ENCODE measurements around the gene DST.
A peak's percentile ranks its signal among the peaks of the same experiment; 100 is the strongest.

Gene DST

GRCh38 chr6:56604186-56604585 is 38.5 kb downstream of the DST start:
- H3F3A ChIP-seq (ENCODE audit: insufficient read depth, low read length) = no peaks in the 10 kb centered on the region
- H3K27me3 ChIP-seq (ENCODE audit: insufficient read depth, low read length) = no peaks in the 10 kb centered on the region
- no peaks in the 10 kb centered on the region for H3K79me2 ChIP-seq (ENCODE audit: insufficient read depth, low read length)
- H4K20me1 ChIP-seq (ENCODE audit: insufficient read depth, low read length) = no peaks in the 10 kb centered on the region
- H3K36me3 ChIP-seq (ENCODE audit: insufficient read depth, low read length) = no peaks in the 10 kb centered on the region
- no peak overlapping the region for H3K9ac ChIP-seq (ENCODE audit: low read length)
- H3K27ac ChIP-seq (ENCODE audit: low read depth, low read length, poor library complexity, severe bottlenecking) = no peak overlapping the region
- H3K4me1 ChIP-seq (ENCODE audit: insufficient read depth, low read length, severe bottlenecking) = no peaks in the 10 kb centered on the region
- H3K4me2 ChIP-seq (ENCODE audit: low read length) = no peak overlapping the region
- H3K9me2 ChIP-seq (ENCODE audit: low read depth, low read length) = no peaks in the 10 kb centered on the region
- H3K4me3 ChIP-seq (ENCODE audit: low read depth, low read length, poor library complexity, severe bottlenecking) = no peak overlapping the region
- TF ChIP-seq CTCF (IDR thresholded peaks at IDR 0.05; ENCODE audit: low read length) (no peak), EZH2 (IDR thresholded peaks at IDR 0.05; ENCODE audit: borderline replicate concordance, low read length) (no peak)
- H3K9me3 ChIP-seq (ENCODE audit: low read length) = no peaks in the 10 kb centered on the region
- no peak overlapping the region for H2AFZ ChIP-seq (ENCODE audit: low read length)

- Histone ChIP-seq H3K4me2 (ENCODE audit: low read length) (no peak overlapping the region), H3K9me3 (ENCODE audit: low read length) (no peaks in the 10 kb centered on the region), H3K9ac (ENCODE audit: low read length) (no peak overlapping the region), H3K27me3 (ENCODE audit: insufficient read depth, low read length) (no peaks in the 10 kb centered on the region), H3K4me1 (ENCODE audit: insufficient read depth, low read length, severe bottlenecking) (no peaks in the 10 kb centered on the region), H3K36me3 (ENCODE audit: insufficient read depth, low read length) (no peaks in the 10 kb centered on the region), H3K79me2 (ENCODE audit: insufficient read depth, low read length) (no peaks in the 10 kb centered on the region), H3K27ac (ENCODE audit: low read depth, low read length, poor library complexity, severe bottlenecking) (no peak overlapping the region), H3F3A (ENCODE audit: insufficient read depth, low read length) (no peaks in the 10 kb centered on the region), H3K9me2 (ENCODE audit: low read depth, low read length) (no peaks in the 10 kb centered on the region), H3K4me3 (ENCODE audit: low read depth, low read length, poor library complexity, severe bottlenecking) (no peak overlapping the region), H4K20me1 (ENCODE audit: insufficient read depth, low read length) (no peaks in the 10 kb centered on the region), H2AFZ (ENCODE audit: low read length) (no peak overlapping the region)
- TF ChIP-seq CTCF (IDR thresholded peaks at IDR 0.05; ENCODE audit: low read length) = no peak
- TF ChIP-seq EZH2 (IDR thresholded peaks at IDR 0.05; ENCODE audit: borderline replicate concordance, low read length) = no peak
These were observed 41.3 kb downstream of the DST start for GRCh38 chr6:56601390-56601789.

GRCh38 chr6:56595490-56596122 is 47.1 kb downstream of the DST start:
- Histone ChIP-seq H3K79me2 (ENCODE audit: insufficient read depth, low read length) (no peaks in the 10 kb centered on the region), H3K27ac (ENCODE audit: low read depth, low read length, poor library complexity, severe bottlenecking) (no peak overlapping the region), H3K4me2 (ENCODE audit: low read length) (no peak overlapping the region), H3K4me1 (ENCODE audit: insufficient read depth, low read length, severe bottlenecking) (no peaks in the 10 kb centered on the region), H3K9me3 (ENCODE audit: low read length) (no peaks in the 10 kb centered on the region), H3F3A (ENCODE audit: insufficient read depth, low read length) (no peaks in the 10 kb centered on the region), H4K20me1 (ENCODE audit: insufficient read depth, low read length) (no peaks in the 10 kb centered on the region), H3K36me3 (ENCODE audit: insufficient read depth, low read length) (no peaks in the 10 kb centered on the region), H3K9ac (ENCODE audit: low read length) (no peak overlapping the region), H3K27me3 (ENCODE audit: insufficient read depth, low read length) (no peaks in the 10 kb centered on the region), H2AFZ (ENCODE audit: low read length) (no peak overlapping the region), H3K9me2 (ENCODE audit: low read depth, low read length) (no peaks in the 10 kb centered on the region), H3K4me3 (ENCODE audit: low read depth, low read length, poor library complexity, severe bottlenecking) (no peak overlapping the region)
- TF ChIP-seq CTCF (IDR thresholded peaks at IDR 0.05; ENCODE audit: low read length) (peak; percentile 66), EZH2 (IDR thresholded peaks at IDR 0.05; ENCODE audit: borderline replicate concordance, low read length) (no peak)
